ENCODE measurements around the gene RMND5B. TPM values are rescaled to one million over a fixed set of nuclear protein-coding genes. Genes with fewer than 3 reads are reported as not detected.

The RMND5B gene
- total RNA-seq, 3 donors from 2014 or later (not counting 1 experiment from before 2014, with no cell fraction given), result 9.2 to 12.7 (median 9.5) TPM

DNA sequence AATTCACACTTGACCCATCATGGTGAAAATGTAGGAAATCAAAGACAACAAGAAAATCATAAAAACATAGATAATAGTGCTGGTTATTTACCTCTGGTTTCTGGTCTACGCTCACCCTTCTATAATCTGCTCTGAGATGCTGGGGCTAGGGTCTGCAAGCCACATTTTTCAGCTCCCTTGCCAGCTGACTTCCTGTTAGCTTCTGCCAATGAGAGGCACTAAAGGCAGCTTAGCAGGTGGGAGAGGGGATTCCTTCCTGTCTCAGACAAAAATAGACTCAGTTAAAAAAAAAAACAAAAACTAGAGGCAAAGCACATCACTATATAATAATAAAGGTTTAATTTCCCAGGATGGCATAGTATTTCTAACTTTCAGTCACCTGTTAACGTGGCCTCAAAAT, 37.7 kb upstream of the RMND5B start:
- no peak for TF ChIP-seq CTCF (IDR thresholded peaks at IDR 0.05)
- H3K27ac ChIP-seq (ENCODE audit: low read length), result no peak overlapping the region
- no peak overlapping the region for H3K4me3 Mint-ChIP-seq
- H3K36me3 ChIP-seq (ENCODE audit: control insufficient read depth, insufficient read depth, low read length), result no peaks in the 10 kb centered on the region
- no peak overlapping the region for H3K4me3 ChIP-seq (ENCODE audit: low read length)
- no peak for ATAC-seq
- DNase-seq, result no peak
- H3K27me3 ChIP-seq (ENCODE audit: control insufficient read depth, insufficient read depth, low read length), result no peaks in the 10 kb centered on the region
- WGBS (ENCODE audit: insufficient coverage), result 38% methylated on average over 1 of the region's 2 CpGs
- peaks cover 20 to 23% of the 10 kb centered on the region in 2 donors for H3K27me3 Mint-ChIP-seq (ENCODE audit: low read depth in 2 of 2)
- no peaks in the 10 kb centered on the region for H3K9me3 ChIP-seq (ENCODE audit: control insufficient read depth, insufficient read depth, low read length)
- no peaks in the 10 kb centered on the region for H3K4me1 ChIP-seq (ENCODE audit: control insufficient read depth, insufficient read depth, low read length)
- no peaks in the 10 kb centered on the region for H3K9me3 Mint-ChIP-seq
- H3K4me1 Mint-ChIP-seq, result peaks cover 0 to 11% of the 10 kb centered on the region in 2 donors
- intact Hi-C loops (cut with micrococcal nuclease), result no loop called here
- H3K27ac Mint-ChIP-seq, result no peak overlapping the region
- H3K36me3 Mint-ChIP-seq, result no peaks in the 10 kb centered on the region

DNA sequence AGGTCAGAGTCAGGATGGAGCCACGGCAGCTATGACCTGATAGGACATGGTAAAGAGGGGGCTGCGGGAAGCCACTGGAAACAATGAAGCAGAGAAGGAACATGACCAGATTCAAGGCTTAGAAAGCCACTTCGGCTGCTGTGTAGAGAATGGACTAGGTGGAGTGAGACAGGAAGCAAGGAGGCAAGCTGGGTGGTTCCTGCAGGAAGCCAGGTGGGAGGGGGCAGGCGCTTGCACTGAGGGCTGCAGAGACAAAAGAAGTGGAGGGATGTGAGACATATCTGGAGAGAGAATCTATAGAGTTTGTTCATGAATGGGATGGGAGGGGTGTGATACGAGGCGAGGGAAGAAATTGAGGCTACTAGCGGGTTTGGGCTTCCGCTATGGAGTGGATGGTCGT, 36.5 kb upstream of the RMND5B start:
- 67% methylated on average over 9 of the region's 9 CpGs for WGBS (ENCODE audit: insufficient coverage)
- Histone ChIP-seq H3K27ac (ENCODE audit: low read length) (no peak overlapping the region), H3K27me3 (ENCODE audit: control insufficient read depth, insufficient read depth, low read length) (no peaks in the 10 kb centered on the region), H3K9me3 (ENCODE audit: control insufficient read depth, insufficient read depth, low read length) (no peaks in the 10 kb centered on the region), H3K4me1 (ENCODE audit: control insufficient read depth, insufficient read depth, low read length) (no peaks in the 10 kb centered on the region), H3K36me3 (ENCODE audit: control insufficient read depth, insufficient read depth, low read length) (no peaks in the 10 kb centered on the region), H3K4me3 (ENCODE audit: low read length) (no peak overlapping the region)
- intact Hi-C loops (cut with micrococcal nuclease), result no loop called here
- no peak for TF ChIP-seq CTCF (IDR thresholded peaks at IDR 0.05)
- Mint-ChIP-seq H3K9me3 (no peaks in the 10 kb centered on the region), H3K27ac (no peak overlapping the region), H3K27me3 (ENCODE audit: low read depth in 2 of 2) (peaks cover 16 to 17% of the 10 kb centered on the region in 2 donors), H3K4me3 (no peak overlapping the region), H3K36me3 (no peaks in the 10 kb centered on the region), H3K4me1 (peaks cover 0 to 11% of the 10 kb centered on the region in 2 donors)
- DNase-seq (no peak), ATAC-seq (no peak)

- no peaks in the 10 kb centered on the region for H3K36me3 ChIP-seq (ENCODE audit: control insufficient read depth, insufficient read depth, low read length)
- H3K9me3 ChIP-seq (ENCODE audit: control insufficient read depth, insufficient read depth, low read length), result no peaks in the 10 kb centered on the region
- intact Hi-C loops (cut with micrococcal nuclease), result no loop called here
- H3K4me1 ChIP-seq (ENCODE audit: control insufficient read depth, insufficient read depth, low read length), result no peaks in the 10 kb centered on the region
- Mint-ChIP-seq H3K4me3 (no peak overlapping the region), H3K4me1 (peaks cover 0 to 11% of the 10 kb centered on the region in 2 donors), H3K36me3 (no peaks in the 10 kb centered on the region), H3K9me3 (no peaks in the 10 kb centered on the region), H3K27me3 (ENCODE audit: low read depth in 2 of 2) (peaks cover 10 to 16% of the 10 kb centered on the region in 2 donors), H3K27ac (no peak overlapping the region)
- no peak overlapping the region for H3K27ac ChIP-seq (ENCODE audit: low read length)
- ATAC-seq (no peak), DNase-seq (no peak)
- H3K27me3 ChIP-seq (ENCODE audit: control insufficient read depth, insufficient read depth, low read length), result no peaks in the 10 kb centered on the region
- 94% methylated on average over 2 of the region's 7 CpGs for WGBS (ENCODE audit: insufficient coverage)
- TF ChIP-seq CTCF (IDR thresholded peaks at IDR 0.05), result no peak
- H3K4me3 ChIP-seq (ENCODE audit: low read length), result no peak overlapping the region
Observed at GRCh38 chr5:178098685-178099084, 32.1 kb upstream of the RMND5B start.

DNA sequence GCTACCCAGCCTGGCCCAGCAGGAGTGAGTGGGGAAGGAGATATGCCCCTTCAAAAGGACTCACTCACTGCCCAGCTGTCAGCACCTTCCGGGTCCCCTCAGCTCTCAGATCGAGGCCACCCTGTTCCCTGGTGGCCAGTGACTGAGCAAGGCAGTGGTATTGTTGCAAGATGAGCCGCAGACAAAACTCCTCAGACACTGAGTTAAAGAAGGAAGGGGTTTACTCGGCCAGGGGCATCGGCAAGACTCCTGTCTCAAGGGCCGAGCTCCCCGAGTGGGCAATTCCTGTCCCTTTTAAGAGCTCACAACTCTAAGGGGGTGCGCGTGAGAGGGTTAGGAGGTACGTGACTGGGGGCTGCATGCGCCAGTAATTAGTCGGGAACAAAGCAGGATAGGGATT, 27.2 kb upstream of the RMND5B start:
- H3K4me1 ChIP-seq (ENCODE audit: control insufficient read depth, insufficient read depth, low read length), result peaks cover 2% of the 10 kb centered on the region
- H3K27me3 Mint-ChIP-seq (ENCODE audit: low read depth in 2 of 2), result peaks cover 0 to 18% of the 10 kb centered on the region in 2 donors
- H3K9me3 Mint-ChIP-seq, result no peaks in the 10 kb centered on the region
- no peak overlapping the region for H3K27ac ChIP-seq (ENCODE audit: low read length)
- 95% methylated on average over 12 of the region's 12 CpGs for WGBS (ENCODE audit: insufficient coverage)
- H3K4me3 ChIP-seq (ENCODE audit: low read length), result no peak overlapping the region
- H3K4me1 Mint-ChIP-seq, result no peaks in the 10 kb centered on the region
- no peak overlapping the region for H3K27ac Mint-ChIP-seq
- no peak for DNase-seq
- TF ChIP-seq CTCF (IDR thresholded peaks at IDR 0.05), result no peak
- H3K9me3 ChIP-seq (ENCODE audit: control insufficient read depth, insufficient read depth, low read length), result no peaks in the 10 kb centered on the region
- no peaks in the 10 kb centered on the region for H3K36me3 ChIP-seq (ENCODE audit: control insufficient read depth, insufficient read depth, low read length)
- no peaks in the 10 kb centered on the region for H3K36me3 Mint-ChIP-seq
- H3K4me3 Mint-ChIP-seq, result no peak overlapping the region
- ATAC-seq, result no peak
- H3K27me3 ChIP-seq (ENCODE audit: control insufficient read depth, insufficient read depth, low read length), result no peaks in the 10 kb centered on the region
- intact Hi-C loops (cut with micrococcal nuclease), result no loop called here

All from natural killer cell (primary cell).